ENCODE data around the gene KAZN.

KAZN gene

GRCh38 chr1:14781811-14782210 is 183.3 kb downstream of the KAZN start:
- H3K27me3 Mint-ChIP-seq, result peaks cover 2% of the 10 kb centered on the region
- H3K9me3 Mint-ChIP-seq, result no peaks in the 10 kb centered on the region
- no peak overlapping the region for H3K27ac Mint-ChIP-seq
- H3K4me3 Mint-ChIP-seq, result no peak overlapping the region
- DNase-seq (no peak), ATAC-seq (no peak)
- no peaks in the 10 kb centered on the region for H3K4me1 Mint-ChIP-seq
- no peaks in the 10 kb centered on the region for H3K36me3 Mint-ChIP-seq (ENCODE audit: low read depth)

GRCh38 chr1:14782741-14783591 is 184.5 kb downstream of the KAZN start:
- Mint-ChIP-seq H3K4me1 (no peaks in the 10 kb centered on the region), H3K27ac (no peak overlapping the region), H3K36me3 (ENCODE audit: low read depth) (no peaks in the 10 kb centered on the region), H3K4me3 (no peak overlapping the region), H3K27me3 (no peaks in the 10 kb centered on the region), H3K9me3 (no peaks in the 10 kb centered on the region)
- no peak for DNase-seq
- ATAC-seq, result no peak

GRCh38 chr1:14783592-14783886 is 185.1 kb downstream of the KAZN start:
- Mint-ChIP-seq H3K4me1 (no peaks in the 10 kb centered on the region), H3K36me3 (ENCODE audit: low read depth) (no peaks in the 10 kb centered on the region), H3K27me3 (no peaks in the 10 kb centered on the region), H3K9me3 (no peaks in the 10 kb centered on the region), H3K4me3 (no peak overlapping the region), H3K27ac (no peak overlapping the region)
- no peak for DNase-seq
- ATAC-seq, result no peak

GRCh38 chr1:14784790-14785773 is 186.6 kb downstream of the KAZN start:
- H3K9me3 Mint-ChIP-seq, result no peaks in the 10 kb centered on the region
- H3K4me1 Mint-ChIP-seq, result no peaks in the 10 kb centered on the region
- ATAC-seq (no peak), DNase-seq (no peak)
- no peaks in the 10 kb centered on the region for H3K36me3 Mint-ChIP-seq (ENCODE audit: low read depth)
- H3K4me3 Mint-ChIP-seq, result no peak overlapping the region
- no peak overlapping the region for H3K27ac Mint-ChIP-seq
- H3K27me3 Mint-ChIP-seq, result no peaks in the 10 kb centered on the region

GRCh38 chr1:14786109-14786675 is 187.7 kb downstream of the KAZN start:
- H3K4me1 Mint-ChIP-seq, result no peaks in the 10 kb centered on the region
- H3K27me3 Mint-ChIP-seq, result no peaks in the 10 kb centered on the region
- H3K9me3 Mint-ChIP-seq, result no peaks in the 10 kb centered on the region
- no peaks in the 10 kb centered on the region for H3K36me3 Mint-ChIP-seq (ENCODE audit: low read depth)
- DNase-seq (no peak), ATAC-seq (no peak)
- no peak overlapping the region for H3K27ac Mint-ChIP-seq
- no peak overlapping the region for H3K4me3 Mint-ChIP-seq

- no peaks in the 10 kb centered on the region for H3K4me1 Mint-ChIP-seq
- no peak overlapping the region for H3K4me3 Mint-ChIP-seq
- H3K27ac Mint-ChIP-seq, result no peak overlapping the region
- H3K36me3 Mint-ChIP-seq (ENCODE audit: low read depth), result no peaks in the 10 kb centered on the region
- no peaks in the 10 kb centered on the region for H3K27me3 Mint-ChIP-seq
- DNase-seq, result no peak
- no peak for ATAC-seq
- H3K9me3 Mint-ChIP-seq, result no peaks in the 10 kb centered on the region
These were observed 188.2 kb downstream of the KAZN start for GRCh38 chr1:14786681-14787080.

GRCh38 chr1:14787604-14788003 is 189.1 kb downstream of the KAZN start:
- Mint-ChIP-seq H3K36me3 (ENCODE audit: low read depth) (no peaks in the 10 kb centered on the region), H3K4me3 (no peak overlapping the region), H3K27ac (no peak overlapping the region), H3K9me3 (no peaks in the 10 kb centered on the region), H3K4me1 (no peaks in the 10 kb centered on the region), H3K27me3 (no peaks in the 10 kb centered on the region)
- no peak for DNase-seq
- ATAC-seq, result no peak

GRCh38 chr1:14788080-14788479 is 189.6 kb downstream of the KAZN start:
- no peak for DNase-seq
- Mint-ChIP-seq H3K9me3 (no peaks in the 10 kb centered on the region), H3K36me3 (ENCODE audit: low read depth) (no peaks in the 10 kb centered on the region), H3K27ac (no peak overlapping the region), H3K4me1 (no peaks in the 10 kb centered on the region), H3K4me3 (no peak overlapping the region), H3K27me3 (no peaks in the 10 kb centered on the region)
- ATAC-seq, result no peak

GRCh38 chr1:14790982-14791381 is 192.5 kb downstream of the KAZN start:
- no peaks in the 10 kb centered on the region for H3K4me1 Mint-ChIP-seq
- H3K4me3 Mint-ChIP-seq, result no peak overlapping the region
- no peaks in the 10 kb centered on the region for H3K9me3 Mint-ChIP-seq
- H3K27me3 Mint-ChIP-seq, result no peaks in the 10 kb centered on the region
- no peak overlapping the region for H3K27ac Mint-ChIP-seq
- ATAC-seq, result no peak
- no peak for DNase-seq
- H3K36me3 Mint-ChIP-seq (ENCODE audit: low read depth), result no peaks in the 10 kb centered on the region

GRCh38 chr1:14791654-14792053 is 193.2 kb downstream of the KAZN start:
- H3K4me1 Mint-ChIP-seq, result no peaks in the 10 kb centered on the region
- no peak overlapping the region for H3K4me3 Mint-ChIP-seq
- DNase-seq, result no peak
- no peak for ATAC-seq
- no peaks in the 10 kb centered on the region for H3K9me3 Mint-ChIP-seq
- no peaks in the 10 kb centered on the region for H3K36me3 Mint-ChIP-seq (ENCODE audit: low read depth)
- no peaks in the 10 kb centered on the region for H3K27me3 Mint-ChIP-seq
- H3K27ac Mint-ChIP-seq, result no peak overlapping the region

GRCh38 chr1:14794136-14794768 is 195.8 kb downstream of the KAZN start:
- Mint-ChIP-seq H3K9me3 (no peaks in the 10 kb centered on the region), H3K4me3 (no peak overlapping the region), H3K4me1 (no peaks in the 10 kb centered on the region), H3K27ac (no peak overlapping the region), H3K36me3 (ENCODE audit: low read depth) (no peaks in the 10 kb centered on the region), H3K27me3 (no peaks in the 10 kb centered on the region)
- ATAC-seq, result no peak
- no peak for DNase-seq

- Mint-ChIP-seq H3K4me3 (no peak overlapping the region), H3K36me3 (ENCODE audit: low read depth) (no peaks in the 10 kb centered on the region), H3K27ac (no peak overlapping the region), H3K27me3 (no peaks in the 10 kb centered on the region), H3K9me3 (no peaks in the 10 kb centered on the region), H3K4me1 (no peaks in the 10 kb centered on the region)
- ATAC-seq (no peak), DNase-seq (no peak)
These were observed 196.4 kb downstream of the KAZN start for GRCh38 chr1:14794906-14795305.

GRCh38 chr1:14795589-14795988 is 197.1 kb downstream of the KAZN start:
- no peak for ATAC-seq

GRCh38 chr1:14800014-14800413 is 201.5 kb downstream of the KAZN start:
- H3K27ac Mint-ChIP-seq, result no peak overlapping the region
- no peaks in the 10 kb centered on the region for H3K27me3 Mint-ChIP-seq
- DNase-seq (no peak), ATAC-seq (no peak)
- H3K4me3 Mint-ChIP-seq, result no peak overlapping the region
- H3K36me3 Mint-ChIP-seq (ENCODE audit: low read depth), result no peaks in the 10 kb centered on the region
- no peaks in the 10 kb centered on the region for H3K9me3 Mint-ChIP-seq
- H3K4me1 Mint-ChIP-seq, result no peaks in the 10 kb centered on the region

More at GRCh38 chr1:14795589-14795988, 197.1 kb downstream of the KAZN start:
- H3K4me1 Mint-ChIP-seq, result no peaks in the 10 kb centered on the region
- no peak overlapping the region for H3K4me3 Mint-ChIP-seq
- H3K27ac Mint-ChIP-seq, result no peak overlapping the region
- no peaks in the 10 kb centered on the region for H3K36me3 Mint-ChIP-seq (ENCODE audit: low read depth)
- no peak for DNase-seq
- no peaks in the 10 kb centered on the region for H3K27me3 Mint-ChIP-seq
- H3K9me3 Mint-ChIP-seq, result no peaks in the 10 kb centered on the region

Data from activated naive CD8-positive, alpha-beta T cell treated with anti-CD3 and anti-CD28 coated beads, Interleukin-2, amount 50 U/mL, for 24 hours (primary cell).